ENCODE data around the gene MTCL1.
"Not testable (repeated sequence)": the region's sequence is repeated elsewhere in the genome, so short reads cannot be mapped to it uniquely, and the experiment has no call there.

DNA sequence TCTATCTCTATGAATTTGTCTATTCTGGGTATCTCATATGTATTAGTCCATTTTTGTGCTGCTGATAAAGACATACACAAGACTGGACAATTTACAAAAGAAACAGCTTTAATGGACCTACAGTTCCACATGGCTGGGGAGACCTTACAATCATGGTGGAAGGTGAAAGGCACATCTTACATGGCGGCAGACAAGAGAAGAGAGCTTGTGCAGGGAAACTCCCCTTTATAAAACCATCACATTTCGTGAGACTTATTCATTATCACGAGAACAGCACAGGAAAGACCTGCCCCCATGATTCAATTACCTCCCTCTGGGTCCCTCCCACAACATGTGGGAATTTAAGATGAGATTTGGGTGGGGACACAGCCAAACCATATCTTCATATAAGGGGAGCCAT lies 56.2 kb downstream of the MTCL1 start:
- not testable (repeated sequence) for TF ChIP-seq CTCF, POLR2A (IDR thresholded peaks at IDR 0.05)

Data from adrenal gland (tissue), 5 donors.